HG03520 (cell line): ENCODE data around the gene AOC1.
"Not testable (repeated sequence)": the region's sequence is repeated elsewhere in the genome, so short reads cannot be mapped to it uniquely, and the experiment has no call there.

ENCODE experiments used
- ATAC-seq: cut with Tn5 transposase; IDR thresholded peaks from one replicate; pipeline ENCODE4 v1.9.1; 2021; ENCODE audit warnings: mild to moderate bottlenecking, moderate library complexity; ENCODE audit not compliant: unreplicated experiment

The AOC1 gene, protein sequence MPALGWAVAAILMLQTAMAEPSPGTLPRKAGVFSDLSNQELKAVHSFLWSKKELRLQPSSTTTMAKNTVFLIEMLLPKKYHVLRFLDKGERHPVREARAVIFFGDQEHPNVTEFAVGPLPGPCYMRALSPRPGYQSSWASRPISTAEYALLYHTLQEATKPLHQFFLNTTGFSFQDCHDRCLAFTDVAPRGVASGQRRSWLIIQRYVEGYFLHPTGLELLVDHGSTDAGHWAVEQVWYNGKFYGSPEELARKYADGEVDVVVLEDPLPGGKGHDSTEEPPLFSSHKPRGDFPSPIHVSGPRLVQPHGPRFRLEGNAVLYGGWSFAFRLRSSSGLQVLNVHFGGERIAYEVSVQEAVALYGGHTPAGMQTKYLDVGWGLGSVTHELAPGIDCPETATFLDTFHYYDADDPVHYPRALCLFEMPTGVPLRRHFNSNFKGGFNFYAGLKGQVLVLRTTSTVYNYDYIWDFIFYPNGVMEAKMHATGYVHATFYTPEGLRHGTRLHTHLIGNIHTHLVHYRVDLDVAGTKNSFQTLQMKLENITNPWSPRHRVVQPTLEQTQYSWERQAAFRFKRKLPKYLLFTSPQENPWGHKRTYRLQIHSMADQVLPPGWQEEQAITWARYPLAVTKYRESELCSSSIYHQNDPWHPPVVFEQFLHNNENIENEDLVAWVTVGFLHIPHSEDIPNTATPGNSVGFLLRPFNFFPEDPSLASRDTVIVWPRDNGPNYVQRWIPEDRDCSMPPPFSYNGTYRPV

GRCh38 chr7:150852371-150852905 lies at the start of gene AOC1:
Gene AOC1, plus strand, starts transcription at chr7:150852517. Its CDS starts 3,954 bp downstream, at chr7:150856471.
- ATAC-seq: no peak

GRCh38 chr7:150803161-150803860 lies 49.0 kb upstream of the AOC1 start:
- no peak for ATAC-seq

- ATAC-seq: no peak
Observed at GRCh38 chr7:150804802-150805201, 47.5 kb upstream of the AOC1 start.

- no peak for ATAC-seq
Observed at GRCh38 chr7:150805864-150806263, 46.5 kb upstream of the AOC1 start.

- ATAC-seq: no peak
Observed at GRCh38 chr7:150806454-150806853, 45.9 kb upstream of the AOC1 start.

DNA sequence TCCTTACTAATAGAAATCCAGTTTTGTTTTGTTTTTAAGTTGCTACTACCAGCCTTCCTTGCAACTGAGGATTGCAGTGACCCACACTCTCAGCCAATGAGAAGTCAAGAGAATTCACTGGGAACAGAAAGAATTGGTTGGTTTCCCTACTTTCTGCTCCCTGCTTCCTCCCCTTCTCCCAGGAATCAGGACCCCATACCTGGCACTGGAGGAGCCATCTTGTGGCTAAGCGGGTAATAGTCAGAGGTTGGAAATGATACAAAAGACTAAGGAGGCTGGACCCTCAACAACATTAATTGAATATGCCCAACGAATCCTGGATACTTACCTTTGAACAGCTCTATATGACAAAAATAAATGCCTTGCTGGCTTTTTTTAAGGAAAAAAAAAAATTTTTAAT lies 45.5 kb upstream of the AOC1 start:
- ATAC-seq: no peak

- not testable (repeated sequence) for ATAC-seq
Observed at GRCh38 chr7:150807616-150808438, 44.5 kb upstream of the AOC1 start.

- no peak for ATAC-seq
Observed at GRCh38 chr7:150814328-150815001, 37.9 kb upstream of the AOC1 start.

DNA sequence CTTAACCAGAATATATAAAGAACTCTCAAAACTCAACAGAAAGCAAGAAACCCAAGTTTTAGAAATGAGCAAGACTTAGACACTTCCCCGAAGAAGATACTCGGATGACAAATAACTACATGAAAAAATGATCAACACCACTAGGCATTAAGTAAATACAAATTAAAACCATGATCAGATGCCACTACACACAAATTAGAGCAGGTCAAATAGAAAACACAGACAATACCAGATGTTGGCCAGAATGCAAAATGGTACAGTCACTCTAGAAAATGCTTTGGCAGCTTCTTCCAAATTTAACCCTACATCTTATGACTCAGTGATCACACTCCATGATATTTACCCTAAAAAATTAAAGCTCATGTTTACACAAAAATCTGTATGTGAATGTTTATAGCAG lies 33.3 kb upstream of the AOC1 start:
- ATAC-seq: no peak

- ATAC-seq: no peak
Observed at GRCh38 chr7:150820148-150820547, 32.2 kb upstream of the AOC1 start.

GRCh38 chr7:150820578-150821198 lies 31.6 kb upstream of the AOC1 start:
- no peak for ATAC-seq

DNA sequence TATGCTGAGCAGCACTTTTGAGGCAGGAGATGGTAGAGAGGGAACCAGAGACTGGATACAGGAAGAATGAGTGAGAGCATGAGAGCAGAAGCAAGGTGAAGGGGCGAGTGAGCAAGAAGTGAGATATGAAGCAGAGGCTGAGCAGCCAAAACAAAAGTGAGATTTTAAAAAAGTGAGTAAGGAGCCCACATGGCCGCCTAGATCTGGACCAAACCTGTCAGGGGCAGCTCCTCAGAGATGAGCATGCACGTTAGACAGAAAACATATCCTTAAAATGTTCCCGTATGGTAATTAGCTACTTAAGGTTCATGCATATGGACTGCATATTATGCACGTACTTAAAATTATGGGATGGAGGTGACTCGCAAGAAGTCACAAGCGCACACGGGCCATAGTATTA lies 29.3 kb upstream of the AOC1 start:
- no peak for ATAC-seq

DNA sequence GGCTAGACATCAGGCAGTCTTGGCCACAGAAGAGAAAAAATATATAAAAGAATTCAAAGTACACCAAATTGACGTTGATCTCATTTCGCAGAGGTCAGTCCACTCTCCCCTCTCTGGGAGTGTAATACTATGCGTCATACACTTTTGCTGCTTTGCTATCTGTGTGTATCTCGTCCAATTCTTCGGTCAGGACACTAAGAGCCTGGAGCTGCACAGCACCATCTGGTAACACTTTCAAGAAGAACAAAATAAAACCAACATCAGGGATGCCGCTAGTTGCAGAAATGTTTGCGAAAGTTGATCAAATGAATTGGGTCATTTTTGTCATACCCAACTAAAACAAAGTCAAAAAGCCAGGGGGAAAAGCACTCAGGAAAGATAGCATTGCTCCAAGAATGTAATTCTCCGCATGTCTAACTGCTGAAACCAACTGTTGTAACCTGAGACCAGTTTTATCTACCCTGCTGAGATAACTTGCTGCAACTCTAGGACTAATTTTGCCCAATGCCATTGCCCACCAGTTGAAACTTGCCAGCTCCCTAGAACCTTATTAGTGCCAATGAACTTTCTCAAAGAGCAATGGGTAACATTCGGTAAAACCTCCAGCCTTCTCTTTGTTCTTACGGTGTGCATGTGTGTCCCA lies 28.7 kb upstream of the AOC1 start:
- ATAC-seq: no peak

GRCh38 chr7:150824379-150825177 lies 27.7 kb upstream of the AOC1 start:
- ATAC-seq: no peak

DNA sequence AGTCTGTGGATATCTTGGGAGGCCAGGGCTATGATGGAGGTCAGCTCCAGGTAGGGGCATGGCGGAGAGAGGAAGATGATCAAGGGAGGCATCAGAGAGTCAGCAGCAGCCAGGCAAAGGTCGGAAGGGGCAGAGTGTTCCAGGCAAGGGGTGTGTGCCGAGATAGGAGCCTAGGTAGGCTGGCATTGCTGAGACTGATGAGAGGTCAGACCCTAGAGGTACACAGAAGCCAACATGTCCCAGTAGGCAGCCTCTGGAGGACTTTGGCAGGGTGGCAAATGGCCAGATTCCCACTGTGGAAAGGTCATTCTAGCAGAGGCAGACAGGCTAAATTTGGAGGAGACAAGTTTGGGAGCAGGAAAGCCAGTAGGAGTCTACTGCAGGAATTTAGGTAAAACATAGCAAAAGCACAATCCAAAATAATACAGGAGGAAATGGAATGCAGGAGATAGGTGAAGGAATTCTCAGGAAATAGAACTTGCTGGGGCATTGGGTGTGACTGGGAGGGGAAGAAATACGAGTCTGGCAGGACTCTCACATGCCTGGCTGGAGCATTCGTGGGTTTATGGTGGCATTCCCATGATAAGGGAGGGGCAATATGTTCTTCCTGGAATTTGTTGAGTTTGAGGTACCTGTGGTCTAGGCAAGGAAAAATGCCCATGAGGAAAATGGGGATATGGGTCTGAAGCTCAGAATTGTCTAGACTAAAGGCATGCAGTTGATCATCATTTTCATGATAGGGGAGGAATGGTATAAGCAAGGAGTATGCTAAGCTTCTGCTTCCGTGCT lies 26.1 kb upstream of the AOC1 start:
- ATAC-seq: no peak

DNA sequence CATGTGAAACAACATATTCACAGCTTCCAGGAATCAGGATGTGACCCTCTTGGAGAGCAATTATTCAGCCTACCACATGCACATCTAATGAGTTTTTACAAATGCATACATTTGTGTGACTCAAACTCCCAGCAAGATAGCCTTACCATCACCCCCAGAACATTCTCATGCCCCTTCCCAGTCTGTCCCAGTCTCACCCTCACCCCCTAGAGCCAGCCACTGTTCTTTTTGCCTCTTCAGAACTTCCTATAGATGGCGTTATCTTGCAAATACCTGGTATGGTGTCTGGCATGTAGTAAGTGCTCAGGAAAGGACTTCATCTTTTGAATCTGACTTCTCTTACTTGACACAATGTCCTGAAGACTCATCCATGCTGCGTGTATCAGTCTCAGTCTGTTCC lies 23.9 kb upstream of the AOC1 start:
- ATAC-seq: no peak

GRCh38 chr7:150829426-150829825 lies 22.9 kb upstream of the AOC1 start:
- ATAC-seq: no peak
